Esophagus squamous epithelium (tissue), 5 donors: ENCODE data around the gene CNOT1. TPM values are rescaled to one million over a fixed set of nuclear protein-coding genes. Genes with fewer than 3 reads are reported as not detected.

ENCODE experiments used
- DNase-seq: peaks from one replicate; lab custom pipeline; 2025; lab: John Stamatoyannopoulos, UW
- H3K27ac ChIP-seq, 4 donors: fragments of 200-600 bp; sonication (generic); one replicate each; pipeline ENCODE4 v1.5.1; 2016 to 2019; ENCODE audit warnings: mild to moderate bottlenecking in 1 of 4
- H3K27me3 ChIP-seq, 4 donors: fragments of 200-600 bp; sonication (generic); 1 replicate in 3 of 4; 2 replicates in 1 of 4; pipeline versions ENCODE4 v1.5.1 to v1.6.0; 2017 to 2021; ENCODE audit warnings: antibody characterized with exemption in 1 of 4
- H3K36me3 ChIP-seq, 3 donors: fragments of 200-600 bp; sonication (generic); one replicate each; pipeline ENCODE4 v1.5.1; 2016 to 2019
- H3K4me1 ChIP-seq, 3 donors: fragments of 200-600 bp; sonication (generic); one replicate each; pipeline ENCODE4 v1.5.1; 2017 to 2019
- H3K4me3 ChIP-seq, 4 donors: fragments of 200-600 bp; sonication (generic); 1 replicate in 3 of 4; 2 replicates in 1 of 4; pipeline ENCODE4 v1.5.1; 2016 to 2019; ENCODE audit warnings: mild to moderate bottlenecking in 2 of 4, moderate library complexity in 1 of 4
- H3K9me3 ChIP-seq, 3 donors: fragments of 200-600 bp; sonication (generic); one replicate each; pipeline ENCODE4 v1.5.1; 2016 to 2019
- POLR2A ChIP-seq, 4 donors: fragments of 450-650 bp; IDR thresholded peaks; one replicate each; pipeline ENCODE4 v1.6.1; 2017; ENCODE audit warnings: antibody characterized with exemption in 4 of 4, mild to moderate bottlenecking in 4 of 4, moderate library complexity in 3 of 4
- WGBS, 2 donors: methylation state at CpG; one replicate each; pipeline ENCODE4 v1.1.5; 2018; 5-methylcytosine and 5-hydroxymethylcytosine counted together
- intact Hi-C: fragments of 100-400 bp; cut with DNase I; formaldehyde crosslinking; loops from one replicate; pipeline ENCODE4 v1.15.0; 2022
- total RNA-seq, 4 donors: library from RNA; depleted of rRNA; stranded (reverse); fragments of >200 nt; gene quantifications; one replicate each; pipeline ENCODE4 v1.1.0, GENCODE V29; 2016
- TF ChIP-seq, protein P1 (sequence below), 6 experiments: fragments of 450-650 bp in 4 of 6; fragments of 200-600 bp in 2 of 6; sonication (generic) in 2 of 6; IDR thresholded peaks; one replicate each; pipeline ENCODE4 v1.5.1; 2016 to 2019; ENCODE audit warnings: antibody characterized with exemption in 6 of 6, mild to moderate bottlenecking in 4 of 6, moderate library complexity in 4 of 6
- donor health status: DM: yes; HTN: yes; CAD: no.

CNOT1 gene
- total RNA-seq, 4 donors from 2014 or later: 124 to 229 (median 153) TPM

DNA sequence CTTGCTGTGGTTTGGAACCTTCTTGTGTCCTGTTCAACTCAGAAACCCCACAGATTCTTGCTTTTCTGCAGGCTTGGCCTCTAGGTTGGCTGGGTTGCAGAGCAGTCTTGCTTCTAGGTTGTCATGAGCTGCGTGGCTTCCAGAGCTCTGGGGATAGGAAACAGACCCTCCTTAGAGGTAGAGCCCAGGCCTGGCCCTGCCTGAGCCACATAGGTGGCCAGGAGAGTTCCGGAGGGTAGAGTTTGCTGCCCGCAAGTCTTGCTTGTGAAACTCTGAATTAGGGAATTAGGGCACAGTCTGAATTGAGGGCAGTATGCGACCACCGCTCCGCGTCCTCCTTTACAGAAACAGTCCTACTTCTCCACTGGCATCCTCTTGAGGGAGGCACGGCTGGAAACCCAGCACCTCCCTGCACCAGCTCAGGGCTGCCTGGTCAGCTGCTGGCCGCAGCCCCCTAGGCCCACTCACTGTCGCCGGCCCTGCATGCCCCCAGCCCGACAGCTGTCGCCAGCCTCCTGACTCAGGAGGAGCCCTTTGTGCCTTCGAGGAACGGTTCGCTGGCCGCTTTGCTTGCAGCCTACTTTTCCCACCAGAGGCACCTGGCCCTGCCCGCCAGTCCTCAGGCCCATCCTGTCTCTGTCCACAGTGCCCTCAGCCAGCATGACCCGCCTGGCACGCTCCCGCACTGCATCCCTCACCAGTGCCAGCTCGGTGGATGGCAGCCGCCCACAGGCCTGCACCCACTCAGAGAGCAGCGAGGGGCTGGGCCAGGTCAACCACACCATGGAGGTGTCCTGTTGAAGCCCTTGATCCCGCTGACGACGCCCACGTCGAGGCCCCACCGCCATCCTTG lies 118.6 kb downstream of the CNOT1 start:
- 87 to 89% methylated on average over 3 to 21 of the region's 30 CpGs for WGBS, 2 donors
- peaks cover 0 to 13% (median 6%) of the 10 kb centered on the region in 3 donors for H3K4me1 ChIP-seq
- H3K36me3 ChIP-seq: peaks cover 0 to 26% (median 0%) of the 10 kb centered on the region in 3 donors
- DNase-seq: no peak
- intact Hi-C loops: no loop called here
- H3K27ac ChIP-seq: no peak overlapping the region
- H3K4me3 ChIP-seq: no peak overlapping the region
- H3K9me3 ChIP-seq: no peaks in the 10 kb centered on the region
- no peak for TF ChIP-seq POLR2A (IDR thresholded peaks at IDR 0.05)
- TF ChIP-seq, protein P1, sequence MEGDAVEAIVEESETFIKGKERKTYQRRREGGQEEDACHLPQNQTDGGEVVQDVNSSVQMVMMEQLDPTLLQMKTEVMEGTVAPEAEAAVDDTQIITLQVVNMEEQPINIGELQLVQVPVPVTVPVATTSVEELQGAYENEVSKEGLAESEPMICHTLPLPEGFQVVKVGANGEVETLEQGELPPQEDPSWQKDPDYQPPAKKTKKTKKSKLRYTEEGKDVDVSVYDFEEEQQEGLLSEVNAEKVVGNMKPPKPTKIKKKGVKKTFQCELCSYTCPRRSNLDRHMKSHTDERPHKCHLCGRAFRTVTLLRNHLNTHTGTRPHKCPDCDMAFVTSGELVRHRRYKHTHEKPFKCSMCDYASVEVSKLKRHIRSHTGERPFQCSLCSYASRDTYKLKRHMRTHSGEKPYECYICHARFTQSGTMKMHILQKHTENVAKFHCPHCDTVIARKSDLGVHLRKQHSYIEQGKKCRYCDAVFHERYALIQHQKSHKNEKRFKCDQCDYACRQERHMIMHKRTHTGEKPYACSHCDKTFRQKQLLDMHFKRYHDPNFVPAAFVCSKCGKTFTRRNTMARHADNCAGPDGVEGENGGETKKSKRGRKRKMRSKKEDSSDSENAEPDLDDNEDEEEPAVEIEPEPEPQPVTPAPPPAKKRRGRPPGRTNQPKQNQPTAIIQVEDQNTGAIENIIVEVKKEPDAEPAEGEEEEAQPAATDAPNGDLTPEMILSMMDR (IDR thresholded peaks at IDR 0.05): no peak
- no peaks in the 10 kb centered on the region for H3K27me3 ChIP-seq

DNA sequence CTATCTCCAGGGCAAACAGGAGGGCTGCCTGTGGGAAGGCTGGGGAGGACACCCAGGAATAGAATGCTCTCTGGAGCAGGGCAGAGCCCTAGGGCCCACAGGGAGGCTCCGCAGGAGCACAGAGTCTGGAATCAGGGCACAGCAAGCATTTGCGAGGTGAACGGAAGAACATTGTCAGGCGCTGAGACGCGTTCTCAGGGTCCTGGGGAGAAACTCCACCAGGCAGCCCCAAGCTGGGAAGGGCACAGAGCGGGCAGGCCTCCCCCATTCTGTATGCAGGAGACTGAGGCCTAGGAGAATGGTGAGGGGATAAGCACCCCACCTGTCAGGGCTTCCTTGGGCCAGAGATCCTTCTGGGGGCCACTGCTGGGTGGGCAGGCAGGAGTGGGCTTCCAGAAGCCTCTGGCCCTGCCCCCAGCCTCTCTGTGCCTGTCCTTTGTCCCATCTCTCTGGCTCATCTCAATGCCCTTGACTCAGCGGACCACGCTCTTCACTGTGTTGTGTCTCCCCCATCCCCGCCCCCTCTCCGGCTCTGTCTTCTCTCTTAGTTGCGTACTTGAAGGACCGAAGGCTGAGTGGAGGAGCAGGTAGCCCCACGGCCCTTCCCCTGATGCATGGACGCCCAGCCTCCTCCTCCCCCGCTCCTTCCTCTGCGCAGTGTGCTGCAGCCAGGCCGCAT lies 119.4 kb downstream of the CNOT1 start:
- 87 to 91% methylated on average over 16 to 17 of the region's 18 CpGs for WGBS, 2 donors
- H3K27ac ChIP-seq: no peak overlapping the region
- no peak overlapping the region for H3K4me3 ChIP-seq
- H3K36me3 ChIP-seq: peaks cover 0 to 26% (median 0%) of the 10 kb centered on the region in 3 donors
- TF ChIP-seq, protein P1 (IDR thresholded peaks at IDR 0.05): no peak
- no peak for TF ChIP-seq POLR2A (IDR thresholded peaks at IDR 0.05)
- H3K27me3 ChIP-seq: no peaks in the 10 kb centered on the region
- intact Hi-C loops: no loop called here
- DNase-seq: no peak
- peaks cover 0 to 13% (median 6%) of the 10 kb centered on the region in 3 donors for H3K4me1 ChIP-seq
- no peaks in the 10 kb centered on the region for H3K9me3 ChIP-seq

DNA sequence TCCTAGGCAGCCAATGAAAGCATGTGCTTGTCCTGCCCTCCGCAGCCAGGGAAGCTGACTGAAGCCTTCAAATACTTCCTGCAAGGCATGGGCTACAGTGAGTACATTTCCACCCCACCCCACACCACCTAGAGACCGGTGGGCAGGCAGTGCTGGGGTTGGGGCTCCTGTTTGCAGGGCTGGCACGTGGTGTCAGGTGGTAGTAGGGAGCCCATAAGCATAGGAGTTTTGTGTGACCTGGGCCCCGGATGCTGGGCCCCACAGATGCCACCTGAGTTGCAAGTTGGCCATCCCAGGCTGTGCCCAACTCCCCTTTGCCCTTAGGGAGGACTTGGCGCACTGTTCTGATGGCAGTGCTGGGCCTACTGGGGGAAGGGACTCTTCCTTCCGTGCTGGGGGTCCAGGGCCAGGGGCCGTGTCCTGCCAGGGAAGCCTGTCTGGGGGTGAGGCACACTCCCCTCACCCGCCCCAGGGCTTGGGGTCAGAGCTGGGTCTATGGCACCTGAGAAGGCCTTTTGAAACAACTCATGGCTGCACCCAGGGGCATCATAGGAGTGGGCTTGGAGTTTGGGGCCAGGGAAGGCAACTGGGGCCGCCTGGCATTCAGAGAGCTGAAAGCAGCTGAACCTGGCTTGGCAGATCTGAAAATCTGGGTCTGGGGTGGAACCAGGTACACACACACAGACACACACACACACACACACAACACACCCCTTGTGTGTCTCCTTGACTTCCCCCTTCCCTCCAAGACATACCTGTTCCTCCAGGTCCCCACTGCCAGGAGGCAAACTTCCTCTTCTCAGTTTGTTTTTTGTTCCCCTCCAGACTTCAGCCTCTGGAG lies 120.2 kb downstream of the CNOT1 start:
- intact Hi-C loops: no loop called here
- Histone ChIP-seq H3K9me3 (no peaks in the 10 kb centered on the region), H3K27me3 (no peaks in the 10 kb centered on the region), H3K4me3 (no peak overlapping the region), H3K4me1 (peaks cover 0 to 6% (median 3%) of the 10 kb centered on the region in 3 donors), H3K36me3 (peaks cover 0 to 28% (median 0%) of the 10 kb centered on the region in 3 donors), H3K27ac (no peak overlapping the region)
- DNase-seq: no peak
- WGBS, 2 donors: 93 to 100% methylated on average over 1 to 3 of the region's 9 CpGs
- TF ChIP-seq POLR2A (IDR thresholded peaks at IDR 0.05): no peak
- TF ChIP-seq, protein P1 (IDR thresholded peaks at IDR 0.05): no peak

DNA sequence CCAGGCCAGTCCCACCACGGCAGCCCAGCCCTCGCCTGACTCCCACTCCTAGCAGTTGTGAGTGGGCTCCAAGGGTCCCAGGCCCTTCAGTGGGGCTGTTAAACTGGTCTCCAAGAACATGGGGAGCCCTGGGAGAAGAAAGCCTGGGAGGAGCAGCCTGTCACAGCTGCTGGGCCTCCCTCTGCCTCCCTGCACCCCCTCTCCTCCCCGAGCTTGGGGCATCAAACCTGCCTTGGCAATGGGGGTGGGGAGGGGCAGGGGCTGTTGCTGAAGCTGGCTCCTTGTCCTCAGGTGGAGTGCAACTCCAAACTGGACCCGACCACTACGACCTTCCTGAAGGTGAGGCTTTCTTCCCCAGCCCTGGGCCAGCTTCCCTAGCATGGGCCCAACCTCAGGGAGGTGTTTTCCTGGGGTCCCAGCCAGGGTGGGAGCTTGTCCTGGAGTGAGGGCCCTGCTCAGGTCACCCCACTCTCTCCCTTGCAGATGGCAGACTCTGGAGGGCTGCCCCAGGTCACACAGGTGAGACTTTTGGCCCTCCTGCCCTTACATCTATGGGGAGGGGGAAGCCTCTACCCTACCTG lies 120.9 kb downstream of the CNOT1 start:
- peaks cover 0 to 35% (median 4%) of the 10 kb centered on the region in 3 donors for H3K36me3 ChIP-seq
- DNase-seq: no peak
- no peak for TF ChIP-seq POLR2A (IDR thresholded peaks at IDR 0.05)
- TF ChIP-seq, protein P1 (IDR thresholded peaks at IDR 0.05): no peak
- H3K27me3 ChIP-seq: peaks cover 0 to 6% (median 0%) of the 10 kb centered on the region in 4 donors
- H3K4me3 ChIP-seq: no peak overlapping the region
- no peaks in the 10 kb centered on the region for H3K4me1 ChIP-seq
- no peaks in the 10 kb centered on the region for H3K9me3 ChIP-seq
- H3K27ac ChIP-seq: no peak overlapping the region
- intact Hi-C loops: no loop called here
- 100% methylated on average over 1 of the region's 5 CpGs; no CpG with 5 or more reads in 1 of the 2 donors for WGBS, 2 donors
